PFSK-1 (cell line): Measurements from ENCODE around the gene HELLS.

ENCODE experiments used
- FOXP2 ChIP-seq: optimal IDR thresholded peaks from 2 replicates; pipeline ENCODE3; 2011; ENCODE audit warnings: borderline replicate concordance, control low read depth, inconsistent platforms; ENCODE audit not compliant: insufficient read depth; ENCODE audit errors: extremely low read length, extremely low read depth
- POLR2AphosphoS5 ChIP-seq: IDR thresholded peaks from 2 replicates; pipeline ENCODE4 v1.6.1; 2012; ENCODE audit warnings: low read depth, mild to moderate bottlenecking, control low read depth, low read length, moderate library complexity
- SIN3A ChIP-seq: IDR thresholded peaks from 2 replicates; pipeline ENCODE4 v1.6.1; 2012; ENCODE audit warnings: mild to moderate bottlenecking, low read length, moderate library complexity, borderline replicate concordance; ENCODE audit not compliant: insufficient read depth
- TAF1 ChIP-seq: IDR thresholded peaks from 2 replicates; pipeline ENCODE4 v1.6.1; 2012; ENCODE audit warnings: low read length, control low read depth, borderline replicate concordance; ENCODE audit not compliant: insufficient read depth
- TF ChIP-seq, protein P1 (sequence below), 2 experiments: IDR thresholded peaks; 2 replicates each; pipeline versions ENCODE4 v1.6.1 to v1.8.0; 2011 to 2012; ENCODE audit warnings: low read depth in 2 of 2, low read length in 2 of 2, control low read depth in 1 of 2, inconsistent platforms in 1 of 2, mild to moderate bottlenecking in 1 of 2, moderate library complexity in 1 of 2; ENCODE audit not compliant: insufficient read depth in 1 of 2

HELLS gene

DNA sequence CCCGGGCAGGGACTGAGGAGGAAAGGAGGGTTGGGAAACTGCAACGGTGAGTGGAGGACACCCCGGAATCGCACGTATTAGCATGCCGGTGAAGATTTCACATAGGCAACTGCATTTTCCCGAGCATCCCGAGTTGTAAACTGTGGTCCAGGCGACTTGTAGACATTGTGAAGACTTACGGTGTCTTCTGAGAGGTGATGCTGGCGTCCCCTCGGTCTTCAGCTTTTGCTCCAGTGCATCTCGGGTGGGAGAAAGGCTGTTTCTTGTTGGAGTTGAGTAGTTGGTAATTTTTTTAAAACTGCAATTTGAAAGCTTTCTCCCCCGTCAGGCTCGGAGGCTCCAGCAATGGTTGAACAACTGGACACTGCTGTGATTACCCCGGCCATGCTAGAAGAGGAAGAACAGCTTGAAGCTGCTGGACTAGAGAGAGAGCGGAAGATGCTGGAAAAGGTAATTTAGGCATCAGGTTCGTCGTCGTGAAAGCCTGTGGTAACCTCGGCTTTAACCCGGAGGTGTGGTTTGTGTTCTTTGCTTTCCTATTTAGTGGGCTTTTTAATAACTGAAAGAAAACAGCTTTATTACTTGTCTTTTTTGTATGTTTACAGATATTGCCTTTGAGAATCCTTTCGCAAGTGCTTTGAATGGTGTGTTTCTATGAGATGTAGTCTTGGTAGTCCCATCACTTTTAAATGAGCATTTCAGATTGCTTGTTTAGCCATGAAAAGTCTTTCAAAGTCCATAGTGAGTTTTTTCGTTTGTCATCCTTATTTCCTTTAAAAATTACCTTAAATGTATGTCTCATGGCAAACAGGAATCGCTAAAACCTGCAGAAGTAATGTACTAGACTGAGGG, 687 bp downstream of the HELLS start:
- TF ChIP-seq POLR2AphosphoS5 (no peak), SIN3A (no peak), TAF1 (no peak), FOXP2 (no peak)
- TF ChIP-seq, protein P1, sequence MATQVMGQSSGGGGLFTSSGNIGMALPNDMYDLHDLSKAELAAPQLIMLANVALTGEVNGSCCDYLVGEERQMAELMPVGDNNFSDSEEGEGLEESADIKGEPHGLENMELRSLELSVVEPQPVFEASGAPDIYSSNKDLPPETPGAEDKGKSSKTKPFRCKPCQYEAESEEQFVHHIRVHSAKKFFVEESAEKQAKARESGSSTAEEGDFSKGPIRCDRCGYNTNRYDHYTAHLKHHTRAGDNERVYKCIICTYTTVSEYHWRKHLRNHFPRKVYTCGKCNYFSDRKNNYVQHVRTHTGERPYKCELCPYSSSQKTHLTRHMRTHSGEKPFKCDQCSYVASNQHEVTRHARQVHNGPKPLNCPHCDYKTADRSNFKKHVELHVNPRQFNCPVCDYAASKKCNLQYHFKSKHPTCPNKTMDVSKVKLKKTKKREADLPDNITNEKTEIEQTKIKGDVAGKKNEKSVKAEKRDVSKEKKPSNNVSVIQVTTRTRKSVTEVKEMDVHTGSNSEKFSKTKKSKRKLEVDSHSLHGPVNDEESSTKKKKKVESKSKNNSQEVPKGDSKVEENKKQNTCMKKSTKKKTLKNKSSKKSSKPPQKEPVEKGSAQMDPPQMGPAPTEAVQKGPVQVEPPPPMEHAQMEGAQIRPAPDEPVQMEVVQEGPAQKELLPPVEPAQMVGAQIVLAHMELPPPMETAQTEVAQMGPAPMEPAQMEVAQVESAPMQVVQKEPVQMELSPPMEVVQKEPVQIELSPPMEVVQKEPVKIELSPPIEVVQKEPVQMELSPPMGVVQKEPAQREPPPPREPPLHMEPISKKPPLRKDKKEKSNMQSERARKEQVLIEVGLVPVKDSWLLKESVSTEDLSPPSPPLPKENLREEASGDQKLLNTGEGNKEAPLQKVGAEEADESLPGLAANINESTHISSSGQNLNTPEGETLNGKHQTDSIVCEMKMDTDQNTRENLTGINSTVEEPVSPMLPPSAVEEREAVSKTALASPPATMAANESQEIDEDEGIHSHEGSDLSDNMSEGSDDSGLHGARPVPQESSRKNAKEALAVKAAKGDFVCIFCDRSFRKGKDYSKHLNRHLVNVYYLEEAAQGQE (IDR thresholded peaks at IDR 0.05; ENCODE audit: insufficient read depth in 1 of 2, low read depth in 2 of 2, low read length in 2 of 2): no peak

- TF ChIP-seq SIN3A (no peak), TAF1 (no peak)
Measured at GRCh38 chr10:94546901-94547185, 1.3 kb downstream of the HELLS start.

GRCh38 chr10:94549221-94549620, 3.6 kb downstream of the HELLS start:
- TF ChIP-seq POLR2AphosphoS5 (no peak), SIN3A (no peak), FOXP2 (no peak), TAF1 (no peak)
- TF ChIP-seq, protein P1 (IDR thresholded peaks at IDR 0.05; ENCODE audit: insufficient read depth in 1 of 2, low read depth in 2 of 2, low read length in 2 of 2): no peak

GRCh38 chr10:94571081-94571480, 25.5 kb downstream of the HELLS start:
- TF ChIP-seq POLR2AphosphoS5 (no peak), FOXP2 (no peak), TAF1 (no peak), SIN3A (no peak)
- TF ChIP-seq, protein P1 (IDR thresholded peaks at IDR 0.05; ENCODE audit: insufficient read depth in 1 of 2, low read depth in 2 of 2, low read length in 2 of 2): no peak

- TF ChIP-seq TAF1: no peak
- TF ChIP-seq SIN3A: no peak
- TF ChIP-seq FOXP2: no peak
- TF ChIP-seq, protein P1 (IDR thresholded peaks at IDR 0.05; ENCODE audit: insufficient read depth in 1 of 2, low read depth in 2 of 2, low read length in 2 of 2): no peak
- no peak for TF ChIP-seq POLR2AphosphoS5
Measured at GRCh38 chr10:94571528-94571927, 25.9 kb downstream of the HELLS start.
